Ectodermal cell (in vitro differentiated cells): Measurements from ENCODE around the gene STT3B.

Source experiments
- H3K27ac ChIP-seq: 2 replicates; pipeline ENCODE4 v1.7.0; 2013; ENCODE audit warnings: mild to moderate bottlenecking, low read depth, low read length; ENCODE audit not compliant: insufficient read depth, poor library complexity, severe bottlenecking
- H3K27me3 ChIP-seq: 2 replicates; pipeline ENCODE4 v1.7.0; 2013; ENCODE audit warnings: mild to moderate bottlenecking, low read length; ENCODE audit not compliant: insufficient read depth, control insufficient read depth, poor library complexity, severe bottlenecking
- H3K36me3 ChIP-seq: one replicate; pipeline ENCODE4 v1.7.0; 2013; ENCODE audit warnings: low read length; ENCODE audit not compliant: control insufficient read depth, insufficient read depth
- H3K4me1 ChIP-seq: one replicate; pipeline ENCODE4 v1.7.0; 2013; ENCODE audit warnings: low read length; ENCODE audit not compliant: control insufficient read depth, insufficient read depth
- H3K4me3 ChIP-seq: 2 replicates; pipeline ENCODE4 v1.7.0; 2013; ENCODE audit warnings: low read depth, low read length, control low read depth; ENCODE audit not compliant: insufficient read depth
- H3K9me3 ChIP-seq: 2 replicates; pipeline ENCODE4 v1.7.0; 2013; ENCODE audit warnings: mild to moderate bottlenecking, low read length, moderate library complexity; ENCODE audit not compliant: control insufficient read depth
- WGBS, 2 experiments: methylation state at CpG; one replicate each; pipeline ENCODE4 v1.1.7; 2013; ENCODE audit warnings: missing lambda C conversion rate in 2 of 2; 5-methylcytosine and 5-hydroxymethylcytosine counted together

The STT3B gene

GRCh38 chr3:31635545-31635944 is 102.8 kb downstream of the STT3B start:
- no peak overlapping the region for H3K27ac ChIP-seq
- no peaks in the 10 kb centered on the region for H3K9me3 ChIP-seq
- peaks cover 6% of the 10 kb centered on the region for H3K36me3 ChIP-seq
- no peak overlapping the region for H3K4me3 ChIP-seq
- no peaks in the 10 kb centered on the region for H3K27me3 ChIP-seq
- 91 to 94% methylated on average over 1 of the region's 1 CpG for WGBS, 2 experiments
- H3K4me1 ChIP-seq, result no peaks in the 10 kb centered on the region

GRCh38 chr3:31636049-31636448 is 103.3 kb downstream of the STT3B start:
- WGBS, 2 experiments, result 92 to 94% methylated on average over 3 to 4 of the region's 4 CpGs
- Histone ChIP-seq H3K36me3 (peaks cover 6% of the 10 kb centered on the region), H3K27ac (no peak overlapping the region), H3K4me1 (no peaks in the 10 kb centered on the region), H3K27me3 (no peaks in the 10 kb centered on the region), H3K9me3 (no peaks in the 10 kb centered on the region), H3K4me3 (no peak overlapping the region)

GRCh38 chr3:31636694-31637442 is 104.1 kb downstream of the STT3B start:
- Histone ChIP-seq H3K27ac (no peak overlapping the region), H3K27me3 (no peaks in the 10 kb centered on the region), H3K36me3 (peaks cover 6% of the 10 kb centered on the region), H3K9me3 (no peaks in the 10 kb centered on the region), H3K4me1 (no peaks in the 10 kb centered on the region), H3K4me3 (no peak overlapping the region)
- 88 to 90% methylated on average over 1 to 2 of the region's 2 CpGs for WGBS, 2 experiments

- WGBS, 2 experiments, result 83 to 87% methylated on average over 1 of the region's 1 CpG
- no peaks in the 10 kb centered on the region for H3K36me3 ChIP-seq
- no peak overlapping the region for H3K27ac ChIP-seq
- no peaks in the 10 kb centered on the region for H3K27me3 ChIP-seq
- H3K4me3 ChIP-seq, result no peak overlapping the region
- H3K9me3 ChIP-seq, result no peaks in the 10 kb centered on the region
- H3K4me1 ChIP-seq, result no peaks in the 10 kb centered on the region
These were observed 107.1 kb downstream of the STT3B start for GRCh38 chr3:31639828-31640227.

GRCh38 chr3:31645256-31645655 is 112.5 kb downstream of the STT3B start:
- H3K36me3 ChIP-seq, result peaks cover 13% of the 10 kb centered on the region
- no peaks in the 10 kb centered on the region for H3K4me1 ChIP-seq
- H3K9me3 ChIP-seq, result no peaks in the 10 kb centered on the region
- H3K4me3 ChIP-seq, result no peak overlapping the region
- H3K27ac ChIP-seq, result no peak overlapping the region
- 93 to 95% methylated on average over 5 of the region's 5 CpGs for WGBS, 2 experiments
- no peaks in the 10 kb centered on the region for H3K27me3 ChIP-seq

- no peak overlapping the region for H3K27ac ChIP-seq
- peaks cover 4% of the 10 kb centered on the region for H3K9me3 ChIP-seq
- H3K4me3 ChIP-seq, result no peak overlapping the region
- peaks cover 13% of the 10 kb centered on the region for H3K36me3 ChIP-seq
- H3K4me1 ChIP-seq, result no peaks in the 10 kb centered on the region
- no peaks in the 10 kb centered on the region for H3K27me3 ChIP-seq
- 93 to 94% methylated on average over 4 of the region's 4 CpGs for WGBS, 2 experiments
These were observed 115.7 kb downstream of the STT3B start for GRCh38 chr3:31648286-31648968.

GRCh38 chr3:31652296-31652695 is 119.6 kb downstream of the STT3B start:
- Histone ChIP-seq H3K4me1 (no peaks in the 10 kb centered on the region), H3K9me3 (peaks cover 4% of the 10 kb centered on the region), H3K36me3 (peaks cover 13% of the 10 kb centered on the region), H3K27ac (no peak overlapping the region), H3K4me3 (no peak overlapping the region), H3K27me3 (no peaks in the 10 kb centered on the region)

- Histone ChIP-seq H3K27me3 (no peaks in the 10 kb centered on the region), H3K36me3 (peaks cover under 1% of the 10 kb centered on the region), H3K27ac (no peak overlapping the region), H3K9me3 (peaks cover 4% of the 10 kb centered on the region), H3K4me3 (no peak overlapping the region), H3K4me1 (no peaks in the 10 kb centered on the region)
- WGBS, 2 experiments, result 88 to 91% methylated on average over 1 of the region's 1 CpG
These were observed 120.7 kb downstream of the STT3B start for GRCh38 chr3:31653464-31653863.

- H3K27ac ChIP-seq, result no peak overlapping the region
- H3K36me3 ChIP-seq, result no peaks in the 10 kb centered on the region
- H3K4me3 ChIP-seq, result no peak overlapping the region
- no peaks in the 10 kb centered on the region for H3K27me3 ChIP-seq
- H3K9me3 ChIP-seq, result peaks cover 4% of the 10 kb centered on the region
- H3K4me1 ChIP-seq, result no peaks in the 10 kb centered on the region
These were observed 122.3 kb downstream of the STT3B start for GRCh38 chr3:31654998-31655397.

GRCh38 chr3:31659246-31659645 is 126.5 kb downstream of the STT3B start:
- H3K4me3 ChIP-seq, result no peak overlapping the region
- H3K4me1 ChIP-seq, result no peaks in the 10 kb centered on the region
- no peaks in the 10 kb centered on the region for H3K36me3 ChIP-seq
- H3K9me3 ChIP-seq, result no peaks in the 10 kb centered on the region
- H3K27me3 ChIP-seq, result no peaks in the 10 kb centered on the region
- no peak overlapping the region for H3K27ac ChIP-seq
